Measurements from ENCODE around the gene MYO9B. TPM values are rescaled to one million over a fixed set of nuclear protein-coding genes. Genes with fewer than 3 reads are reported as not detected.

The MYO9B gene
- total and polyA plus RNA-seq, 10 donors, result 70.5 to 329 (median 256) TPM

DNA sequence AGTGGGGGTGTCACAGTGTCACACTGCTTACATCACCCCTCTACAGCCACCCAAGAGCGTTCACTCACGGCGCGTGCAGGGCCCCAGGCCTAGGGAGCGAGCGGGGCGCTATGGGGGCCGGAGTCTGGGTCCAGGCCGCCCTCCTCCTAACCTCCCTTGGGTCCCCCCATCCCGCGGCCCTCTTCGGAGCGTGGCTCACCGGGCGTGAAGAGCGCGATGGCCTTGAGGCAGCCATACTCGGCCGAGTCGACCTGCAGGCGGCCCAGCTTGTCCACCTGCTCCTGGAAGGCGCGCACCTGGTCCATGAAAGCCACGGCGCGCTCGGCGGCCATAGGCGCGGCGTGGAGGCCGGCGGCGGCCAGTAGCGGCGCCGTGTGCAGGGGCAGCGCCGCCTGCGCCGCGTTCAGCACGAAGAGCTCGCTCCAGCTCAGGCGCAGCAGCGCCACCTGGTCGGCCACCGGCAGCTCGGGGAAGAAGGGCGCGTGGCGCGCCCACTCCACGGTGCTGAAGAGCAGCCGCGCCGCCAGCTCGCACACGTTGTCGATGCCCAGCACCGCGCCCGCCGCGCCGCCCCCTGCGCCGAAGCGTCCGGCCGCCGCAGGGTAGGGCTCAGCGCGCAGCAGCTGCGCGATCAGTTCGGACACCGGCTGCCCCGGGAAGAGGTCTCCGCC lies 159.9 kb downstream of the MYO9B start:
- peaks cover 0 to 43% (median 8%) of the 10 kb centered on the region in 6 donors for H3K36me3 ChIP-seq
- H3K4me1 ChIP-seq, result peaks cover 13 to 32% (median 28%) of the 10 kb centered on the region in 6 donors
- intact Hi-C loops (cut with DNase I; ENCODE audit: low total_unique reads), result no loop called here
- WGBS, 5 donors, result 0 to 11% (median 1%) methylated on average over 9 to 80 of the region's 80 CpGs
- H3K4me3 ChIP-seq, result peak overlapping the region; percentile 47 to 85 (median 58)
- peak overlapping the region; percentile 38 to 89 (median 78) for H3K27ac ChIP-seq
- H3K27me3 ChIP-seq (replicated peaks in 1 of 7), result no peaks in the 10 kb centered on the region
- H3K9me3 ChIP-seq, result no peaks in the 10 kb centered on the region
- TF ChIP-seq POLR2A (IDR thresholded peaks at IDR 0.05), result no peak
- TF ChIP-seq, protein P1, sequence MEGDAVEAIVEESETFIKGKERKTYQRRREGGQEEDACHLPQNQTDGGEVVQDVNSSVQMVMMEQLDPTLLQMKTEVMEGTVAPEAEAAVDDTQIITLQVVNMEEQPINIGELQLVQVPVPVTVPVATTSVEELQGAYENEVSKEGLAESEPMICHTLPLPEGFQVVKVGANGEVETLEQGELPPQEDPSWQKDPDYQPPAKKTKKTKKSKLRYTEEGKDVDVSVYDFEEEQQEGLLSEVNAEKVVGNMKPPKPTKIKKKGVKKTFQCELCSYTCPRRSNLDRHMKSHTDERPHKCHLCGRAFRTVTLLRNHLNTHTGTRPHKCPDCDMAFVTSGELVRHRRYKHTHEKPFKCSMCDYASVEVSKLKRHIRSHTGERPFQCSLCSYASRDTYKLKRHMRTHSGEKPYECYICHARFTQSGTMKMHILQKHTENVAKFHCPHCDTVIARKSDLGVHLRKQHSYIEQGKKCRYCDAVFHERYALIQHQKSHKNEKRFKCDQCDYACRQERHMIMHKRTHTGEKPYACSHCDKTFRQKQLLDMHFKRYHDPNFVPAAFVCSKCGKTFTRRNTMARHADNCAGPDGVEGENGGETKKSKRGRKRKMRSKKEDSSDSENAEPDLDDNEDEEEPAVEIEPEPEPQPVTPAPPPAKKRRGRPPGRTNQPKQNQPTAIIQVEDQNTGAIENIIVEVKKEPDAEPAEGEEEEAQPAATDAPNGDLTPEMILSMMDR (IDR thresholded peaks at IDR 0.05 in 8 of 11, conservative IDR thresholded peaks at IDR 0.05 in 3 of 11), result peak in 8 of 11 experiments; percentile 39 to 80 (median 62)
- TF ChIP-seq POLR2AphosphoS5 (IDR thresholded peaks at IDR 0.05), result peak; percentile 56 to 77 (median 70)
- DNase-seq, result peak; percentile 96

DNA sequence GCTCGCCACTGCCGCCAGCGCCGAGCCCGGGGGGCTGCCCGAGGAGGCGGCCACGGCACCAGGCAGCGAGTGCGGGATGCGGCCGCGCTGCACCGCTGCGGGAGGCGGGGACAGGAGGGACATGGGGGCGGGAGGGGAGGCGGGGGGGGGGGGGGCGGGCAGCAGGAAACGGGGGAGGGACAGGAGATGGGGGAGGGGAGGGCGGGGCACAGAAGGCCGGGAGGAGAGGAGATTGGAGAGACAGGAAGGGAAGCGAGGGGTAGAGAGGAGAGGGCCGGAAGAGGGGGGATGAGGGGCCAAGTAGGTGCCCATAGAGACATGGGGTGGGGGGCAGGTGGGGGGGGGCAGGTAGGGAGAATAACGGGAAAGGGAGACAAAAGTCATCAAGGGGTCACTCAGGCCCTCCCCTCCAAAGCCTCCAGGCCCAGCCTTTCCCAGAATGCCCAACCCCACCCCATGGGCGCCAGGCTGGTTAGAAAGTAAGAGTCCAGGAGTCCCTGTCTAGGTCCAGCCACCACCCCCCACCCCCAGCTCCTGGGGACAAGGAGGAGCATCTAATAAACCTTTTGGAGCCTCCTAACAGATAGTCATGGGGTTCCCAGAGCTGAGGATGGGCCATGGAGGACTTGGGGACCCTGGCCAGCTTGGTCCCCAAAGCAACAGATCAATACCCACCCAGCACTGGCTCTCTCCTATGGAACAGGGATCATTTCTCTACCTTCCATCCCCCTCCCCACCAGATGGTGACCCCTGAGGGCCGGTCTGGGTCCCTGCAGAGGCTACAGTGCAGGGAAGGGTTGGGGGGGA lies 160.6 kb downstream of the MYO9B start:
- TF ChIP-seq POLR2AphosphoS5 (IDR thresholded peaks at IDR 0.05) (no peak), POLR2A (IDR thresholded peaks at IDR 0.05) (no peak)
- TF ChIP-seq, protein P1 (IDR thresholded peaks at IDR 0.05 in 8 of 11, conservative IDR thresholded peaks at IDR 0.05 in 3 of 11), result no peak
- Histone ChIP-seq H3K27me3 (replicated peaks in 1 of 7) (no peaks in the 10 kb centered on the region), H3K4me1 (peaks cover 13 to 32% (median 28%) of the 10 kb centered on the region in 6 donors), H3K27ac (peak overlapping the region; percentile 38 to 89 (median 78)), H3K9me3 (no peaks in the 10 kb centered on the region), H3K36me3 (peaks cover 0 to 41% (median 8%) of the 10 kb centered on the region in 6 donors), H3K4me3 (peak overlapping the region; percentile 47 to 85 (median 58))
- 5 to 29% (median 8%) methylated on average over 6 to 26 of the region's 27 CpGs for WGBS, 5 donors
- DNase-seq, result no peak
- intact Hi-C loops (cut with DNase I; ENCODE audit: low total_unique reads), result no loop called here

GRCh38 chr19:17236811-17237543 lies 161.4 kb downstream of the MYO9B start:
- intact Hi-C loops (cut with DNase I; ENCODE audit: low total_unique reads), result no loop called here
- no peaks in the 10 kb centered on the region for H3K9me3 ChIP-seq
- H3K4me1 ChIP-seq, result peaks cover 13 to 37% (median 28%) of the 10 kb centered on the region in 6 donors
- H3K27ac ChIP-seq, result peak overlapping the region in 7 of 8 donors; percentile 69 to 89 (median 76)
- TF ChIP-seq, protein P1 (IDR thresholded peaks at IDR 0.05 in 8 of 11, conservative IDR thresholded peaks at IDR 0.05 in 3 of 11), result no peak
- TF ChIP-seq POLR2AphosphoS5 (IDR thresholded peaks at IDR 0.05) (no peak), POLR2A (IDR thresholded peaks at IDR 0.05) (no peak)
- WGBS, 5 donors, result 81 to 89% (median 86%) methylated on average over 18 of the region's 18 CpGs
- no peak for DNase-seq
- H3K36me3 ChIP-seq, result peaks cover 0 to 33% (median 4%) of the 10 kb centered on the region in 6 donors
- no peaks in the 10 kb centered on the region for H3K27me3 ChIP-seq (replicated peaks in 1 of 7)
- no peak overlapping the region for H3K4me3 ChIP-seq

All from spleen (tissue), 11 donors.